Measurements from ENCODE around the gene PCK1. TPM values are rescaled to one million over a fixed set of nuclear protein-coding genes. Genes with fewer than 3 reads are reported as not detected.

PCK1 gene
- total RNA-seq, 1 experiment from 2014 or later, result not detected

GRCh38 chr20:57566399-57566798, 5.5 kb downstream of the PCK1 start:
- Mint-ChIP-seq H3K27me3 (ENCODE audit: low read depth) (peaks cover 15% of the 10 kb centered on the region), H3K36me3 (ENCODE audit: insufficient read depth in 1 of 3, low read depth in 3 of 3) (no peaks in the 10 kb centered on the region), H3K9me3 (no peaks in the 10 kb centered on the region), H3K4me3 (no peak overlapping the region), H3K27ac (no peak overlapping the region; a peak in 1 of 7 replicates), H3K4me1 (no peaks in the 10 kb centered on the region)
- no CpG with 5 or more reads among the region's 1 CpG for WGBS (ENCODE audit: extremely low coverage, insufficient read length, low lambda C conversion rate)
- DNase-seq, result no peak
- H2BK120ac ChIP-seq (ENCODE audit: low read depth, low read length, poor library complexity, severe bottlenecking), result no peak overlapping the region
- no peak overlapping the region for H2BK15ac ChIP-seq (ENCODE audit: low read depth, low read length)
- no peak overlapping the region for H4K8ac ChIP-seq (replicated peaks; ENCODE audit: insufficient read length, low read depth, low read length)
- H2BK20ac ChIP-seq (ENCODE audit: low read depth, low read length, poor library complexity, severe bottlenecking), result no peak overlapping the region
- no peaks in the 10 kb centered on the region for H3K9me3 ChIP-seq (ENCODE audit: control insufficient read depth, low read depth, low read length)
- H2BK5ac ChIP-seq (ENCODE audit: insufficient read length, low read length), result no peak overlapping the region
- no peaks in the 10 kb centered on the region for H3K4me1 ChIP-seq (ENCODE audit: insufficient read depth, low read length)
- H3K4ac ChIP-seq (ENCODE audit: low read depth, low read length), result no peak overlapping the region
- no peak for TF ChIP-seq CTCF (conservative IDR thresholded peaks at IDR 0.05)
- no peak overlapping the region for H3K27ac ChIP-seq (ENCODE audit: insufficient read length, low read depth, low read length)
- no peak overlapping the region for H3K4me2 ChIP-seq (ENCODE audit: insufficient read depth, insufficient read length, low read length)
- H3K23ac ChIP-seq (ENCODE audit: insufficient read length, low read depth, low read length), result no peak overlapping the region
- no peaks in the 10 kb centered on the region for H3K27me3 ChIP-seq (ENCODE audit: insufficient read depth, low read length)
- H4K91ac ChIP-seq (ENCODE audit: insufficient read length, low read depth, low read length), result no peak overlapping the region
- H3K14ac ChIP-seq (ENCODE audit: insufficient read depth, low read length), result no peak overlapping the region
- H3K18ac ChIP-seq (ENCODE audit: insufficient read length, low read depth, low read length), result no peak overlapping the region
- no peak overlapping the region for H3K56ac ChIP-seq (ENCODE audit: insufficient read length, low read depth, low read length)
- H2AK5ac ChIP-seq (ENCODE audit: insufficient read length, low read length), result no peak overlapping the region
- H4K20me1 ChIP-seq (ENCODE audit: control insufficient read depth, insufficient read depth, insufficient read length), result no peaks in the 10 kb centered on the region
- no peaks in the 10 kb centered on the region for H3K23me2 ChIP-seq (ENCODE audit: insufficient read length, low read depth, low read length, poor library complexity, severe bottlenecking)
- no peak overlapping the region for H2AFZ ChIP-seq (ENCODE audit: low read length)
- no peak overlapping the region for H2BK12ac ChIP-seq (ENCODE audit: insufficient read length, low read depth, low read length)
- H3T11ph ChIP-seq (ENCODE audit: low read length), result no peak overlapping the region
- no peaks in the 10 kb centered on the region for H3K79me2 ChIP-seq (ENCODE audit: insufficient read depth, low read length)
- no peaks in the 10 kb centered on the region for H3K79me1 ChIP-seq (ENCODE audit: insufficient read depth, low read depth, low read length, poor library complexity, severe bottlenecking)
- H4K5ac ChIP-seq (ENCODE audit: insufficient read length, low read depth, low read length), result no peak overlapping the region
- H3K9ac ChIP-seq (ENCODE audit: extremely low read depth, insufficient read length, low read length), result no peak overlapping the region

Measured in H9 (cell line).